Liver (tissue), 3 donors: Measurements from ENCODE around the gene MECP2.

Experiments used
- RAD21 ChIP-seq, 2 donors: IDR thresholded peaks; 2 replicates each; pipeline ENCODE4 v1.6.1; 2016; ENCODE audit warnings: antibody characterized with exemption in 2 of 2, mild to moderate bottlenecking in 2 of 2
- TF ChIP-seq, protein P1 (sequence below): fragments of 150-350 bp; IDR thresholded peaks from 2 replicates; pipeline ENCODE4 v1.5.1; 2017; ENCODE audit warnings: improper control_type of control experiment, low read depth, low read length; ENCODE audit not compliant: missing input control
- donor health status: healthy.
- donor health status: healthy.

DNA sequence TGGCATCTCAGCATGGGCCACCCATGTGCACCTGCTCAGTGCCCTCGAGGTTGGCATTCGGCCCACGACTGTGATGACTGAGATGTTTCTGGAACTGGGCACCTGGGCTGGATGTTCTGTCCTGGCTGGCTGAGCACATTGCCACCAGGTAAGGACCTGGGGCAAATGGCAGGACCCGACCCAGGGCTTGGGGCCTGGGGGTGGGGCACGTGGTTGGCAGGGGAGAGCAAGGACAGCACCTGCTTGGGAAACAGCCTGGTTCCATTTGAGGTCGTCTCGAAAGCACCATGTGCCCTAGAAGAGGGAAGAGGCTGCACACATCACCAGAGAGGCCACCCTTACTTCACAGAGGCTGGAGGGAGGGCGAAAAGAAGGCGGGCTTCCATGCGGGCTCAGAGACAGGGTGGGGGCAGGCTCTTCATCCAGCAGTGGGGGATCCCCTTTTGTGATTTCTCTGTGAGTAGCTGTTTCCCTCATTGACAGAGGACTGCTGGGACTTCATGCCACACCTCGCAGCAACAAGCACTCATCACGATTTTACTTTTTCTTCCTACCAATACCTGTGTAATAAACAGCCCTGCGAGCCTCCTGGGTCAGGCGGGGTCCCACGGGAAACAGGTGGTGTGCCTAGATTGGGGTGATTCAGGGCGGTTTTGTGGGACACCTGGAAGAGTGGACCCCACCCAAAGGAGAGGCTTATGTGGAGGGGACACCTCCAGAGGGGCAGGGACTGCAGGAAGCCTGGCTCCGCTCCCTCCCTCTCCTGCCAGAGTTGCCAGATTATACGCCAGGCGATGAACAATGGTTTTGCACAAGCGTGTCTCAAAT lies 113.0 kb downstream of the MECP2 start:
- TF ChIP-seq, protein P1, sequence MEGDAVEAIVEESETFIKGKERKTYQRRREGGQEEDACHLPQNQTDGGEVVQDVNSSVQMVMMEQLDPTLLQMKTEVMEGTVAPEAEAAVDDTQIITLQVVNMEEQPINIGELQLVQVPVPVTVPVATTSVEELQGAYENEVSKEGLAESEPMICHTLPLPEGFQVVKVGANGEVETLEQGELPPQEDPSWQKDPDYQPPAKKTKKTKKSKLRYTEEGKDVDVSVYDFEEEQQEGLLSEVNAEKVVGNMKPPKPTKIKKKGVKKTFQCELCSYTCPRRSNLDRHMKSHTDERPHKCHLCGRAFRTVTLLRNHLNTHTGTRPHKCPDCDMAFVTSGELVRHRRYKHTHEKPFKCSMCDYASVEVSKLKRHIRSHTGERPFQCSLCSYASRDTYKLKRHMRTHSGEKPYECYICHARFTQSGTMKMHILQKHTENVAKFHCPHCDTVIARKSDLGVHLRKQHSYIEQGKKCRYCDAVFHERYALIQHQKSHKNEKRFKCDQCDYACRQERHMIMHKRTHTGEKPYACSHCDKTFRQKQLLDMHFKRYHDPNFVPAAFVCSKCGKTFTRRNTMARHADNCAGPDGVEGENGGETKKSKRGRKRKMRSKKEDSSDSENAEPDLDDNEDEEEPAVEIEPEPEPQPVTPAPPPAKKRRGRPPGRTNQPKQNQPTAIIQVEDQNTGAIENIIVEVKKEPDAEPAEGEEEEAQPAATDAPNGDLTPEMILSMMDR, result no peak
- TF ChIP-seq RAD21 (IDR thresholded peaks at IDR 0.05), result no peak
